GM23338 (cell line): ENCODE results near the gene PGF. TPM values are rescaled to one million over a fixed set of nuclear protein-coding genes. Genes with fewer than 3 reads are reported as not detected.

Source experiments
- ATAC-seq: fragments of 200-7000 bp; cut with Tn5 transposase; 3 replicates; pipeline ENCODE4 v1.9.1; 2020
- DNase-seq: peaks from one replicate; pipeline ENCODE4 v3.0.0-alpha.2; 2015; ENCODE audit warnings: low spot score
- H2AFZ ChIP-seq: fragments of 200-600 bp; sonication (generic); 2 replicates; pipeline ENCODE4 v1.8.0; 2016; ENCODE audit warnings: antibody characterized with exemption, mild to moderate bottlenecking, moderate library complexity
- H3F3A ChIP-seq: fragments of 200-600 bp; sonication (generic); replicated peaks from 2 replicates; pipeline ENCODE4 v1.8.0; 2017; ENCODE audit warnings: antibody characterized with exemption, mixed run types, low read depth
- H3K27ac ChIP-seq: fragments of 200-600 bp; sonication (generic); 2 replicates; pipeline ENCODE4 v1.6.1; 2016; ENCODE audit warnings: low read depth
- H3K27me3 ChIP-seq: fragments of 200-600 bp; sonication (generic); 2 replicates; pipeline ENCODE4 v1.8.0; 2016; ENCODE audit warnings: mild to moderate bottlenecking, mixed run types, moderate library complexity; ENCODE audit not compliant: insufficient read depth
- H3K36me3 ChIP-seq: fragments of 200-600 bp; sonication (generic); 2 replicates; pipeline ENCODE4 v1.8.0; 2016; ENCODE audit warnings: mild to moderate bottlenecking; ENCODE audit not compliant: insufficient read depth
- H3K4me1 ChIP-seq: fragments of 200-600 bp; sonication (generic); 2 replicates; pipeline ENCODE4 v1.8.0; 2016; ENCODE audit warnings: mild to moderate bottlenecking, moderate library complexity; ENCODE audit not compliant: insufficient read depth
- H3K4me2 ChIP-seq: fragments of 200-600 bp; sonication (generic); 2 replicates; pipeline ENCODE4 v1.7.1; 2017; ENCODE audit warnings: mixed run types
- H3K4me3 ChIP-seq: fragments of 200-600 bp; sonication (generic); 2 replicates; pipeline ENCODE4 v1.6.1; 2016; ENCODE audit warnings: mixed run types
- H3K79me2 ChIP-seq: fragments of 200-600 bp; sonication (generic); replicated peaks from 2 replicates; pipeline ENCODE4 v1.8.0; 2017; ENCODE audit warnings: mild to moderate bottlenecking; ENCODE audit not compliant: insufficient read depth
- H3K9me2 ChIP-seq: fragments of 200-600 bp; sonication (generic); 2 replicates; pipeline ENCODE4 v1.8.0; 2017; ENCODE audit not compliant: insufficient read depth
- H4K20me1 ChIP-seq: fragments of 200-600 bp; sonication (generic); replicated peaks from 2 replicates; pipeline ENCODE4 v1.8.0; 2017; ENCODE audit warnings: mild to moderate bottlenecking; ENCODE audit not compliant: insufficient read depth
- H3K27ac Mint-ChIP-seq: 2 replicates; pipeline ENCODE4 v1.8.0; 2020; ENCODE audit warnings: inconsistent platforms, mild to moderate bottlenecking, moderate library complexity, mixed read lengths
- H3K27me3 Mint-ChIP-seq: 3 replicates; pipeline ENCODE4 v1.8.0; 2022; ENCODE audit warnings: low read depth, mild to moderate bottlenecking, moderate library complexity, mixed read lengths, inconsistent platforms; ENCODE audit not compliant: insufficient read depth, poor library complexity
- H3K36me3 Mint-ChIP-seq: 3 replicates; pipeline ENCODE4 v1.8.0; 2021; ENCODE audit warnings: low read depth, mild to moderate bottlenecking, inconsistent platforms, moderate library complexity, mixed read lengths
- H3K4me1 Mint-ChIP-seq: 3 replicates; pipeline ENCODE4 v1.8.0; 2020; ENCODE audit warnings: mild to moderate bottlenecking, inconsistent platforms, mixed read lengths
- H3K4me3 Mint-ChIP-seq: 3 replicates; pipeline ENCODE4 v1.8.0; 2021; ENCODE audit warnings: moderate library complexity, mild to moderate bottlenecking, inconsistent platforms, mixed read lengths
- H3K9me3 Mint-ChIP-seq: 3 replicates; pipeline ENCODE4 v1.8.0; 2020; ENCODE audit warnings: moderate library complexity, mild to moderate bottlenecking, inconsistent platforms, mixed read lengths
- CREB1 ChIP-seq: fragments of 250-450 bp; sonication (Bioruptor Pico); IDR thresholded peaks from 2 replicates; pipeline ENCODE4 v1.5.0; 2020; ENCODE audit warnings: low read depth, mild to moderate bottlenecking, moderate library complexity
- EZH2phosphoT487 ChIP-seq: fragments of 200-600 bp; sonication (generic); IDR thresholded peaks from one replicate; pipeline ENCODE4 v1.8.1; 2018; ENCODE audit warnings: antibody characterized with exemption; ENCODE audit not compliant: unreplicated experiment
- ZNF331 ChIP-seq: fragments of 250-450 bp; sonication (Bioruptor Pico); IDR thresholded peaks from 2 replicates; pipeline ENCODE4 v1.5.0; 2020; ENCODE audit warnings: low read depth, mild to moderate bottlenecking, moderate library complexity
- polyA plus RNA-seq: library from polyadenylated mRNA; unstranded; fragments of >200 nt; fragmentation: Nextera tagmentation; extraction: Ambion mirVana; gene quantifications from 2 replicates; pipeline ENCODE4 v1.2.1, GENCODE V29; 2016
- total RNA-seq: library from RNA; depleted of rRNA; stranded (reverse); fragments of >200 nt; shearing (Covaris generic); gene quantifications from 2 replicates; pipeline ENCODE4 v1.2.3, GENCODE V29; 2014
- TF ChIP-seq, protein P1 (sequence below), 2 experiments: fragments of 200-600 bp in 1 of 2; sonication (generic) in 1 of 2; conservative IDR thresholded peaks; 2 replicates each; pipeline versions ENCODE4 v1.5.1 to v1.6.1; 2016 to 2017; ENCODE audit warnings: antibody characterized with exemption in 2 of 2, low read depth in 2 of 2, mild to moderate bottlenecking in 2 of 2, moderate library complexity in 1 of 2
- TF ChIP-seq, protein P2 (sequence below): IDR thresholded peaks from one replicate; pipeline ENCODE4 v1.6.1; 2018; ENCODE audit warnings: antibody characterized with exemption; ENCODE audit not compliant: unreplicated experiment

PGF gene
- total and polyA plus RNA-seq, 2 experiments from 2014 or later, result 2.9 to 6.3 TPM

DNA sequence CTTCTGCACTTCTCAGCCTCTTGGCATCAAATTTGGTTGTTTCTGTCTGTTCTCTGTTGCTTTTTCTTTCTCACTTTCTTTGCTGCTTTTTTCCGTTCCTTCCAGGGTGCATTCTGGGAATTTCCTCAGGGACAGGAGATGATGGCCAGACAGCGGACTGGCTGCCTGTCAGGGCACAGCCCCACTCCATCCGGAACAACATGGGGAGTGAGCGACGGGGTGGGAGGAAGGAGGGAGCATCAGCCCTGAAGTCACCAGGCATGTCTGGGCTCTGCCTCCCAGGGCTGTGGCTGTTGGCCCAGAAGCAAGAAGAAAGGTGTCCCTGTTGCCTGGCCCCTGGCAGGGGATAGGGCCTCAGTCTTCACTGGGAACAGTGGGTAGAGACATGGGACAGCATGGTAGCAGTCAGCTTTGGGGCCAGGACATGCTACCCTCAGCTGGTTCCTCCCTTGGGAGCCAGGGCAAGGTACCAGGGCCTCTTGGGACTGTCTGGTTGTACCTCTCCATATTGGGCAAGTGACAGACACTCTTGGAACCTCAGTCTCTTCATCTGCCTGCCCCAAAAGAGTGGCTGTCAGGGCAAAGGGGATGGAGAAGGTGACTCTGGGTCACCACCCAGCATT is 8.6 kb downstream of the PGF start:
- Mint-ChIP-seq H3K4me3 (no peak overlapping the region; the same call in 2 of the 3 replicates), H3K36me3 (no peaks in the 10 kb centered on the region; the same call in 2 of the 3 replicates), H3K27me3 (peaks cover 14% of the 10 kb centered on the region), H3K27ac (no peak overlapping the region), H3K4me1 (peaks cover 10% of the 10 kb centered on the region; the same call in 2 of the 3 replicates), H3K9me3 (no peaks in the 10 kb centered on the region; the same call in 2 of the 3 replicates)
- H3K27ac ChIP-seq, result no peak overlapping the region
- ATAC-seq (no peak), DNase-seq (no peak)
- no peaks in the 10 kb centered on the region for H3K27me3 ChIP-seq
- peaks cover 4% of the 10 kb centered on the region; the same call in 1 of the 2 replicates for H3K4me1 ChIP-seq
- no peaks in the 10 kb centered on the region for H3K36me3 ChIP-seq
- TF ChIP-seq ZNF331 (no peak), EZH2phosphoT487 (no peak), CREB1 (CRISPR knock-in tag) (no peak)
- TF ChIP-seq, protein P1, sequence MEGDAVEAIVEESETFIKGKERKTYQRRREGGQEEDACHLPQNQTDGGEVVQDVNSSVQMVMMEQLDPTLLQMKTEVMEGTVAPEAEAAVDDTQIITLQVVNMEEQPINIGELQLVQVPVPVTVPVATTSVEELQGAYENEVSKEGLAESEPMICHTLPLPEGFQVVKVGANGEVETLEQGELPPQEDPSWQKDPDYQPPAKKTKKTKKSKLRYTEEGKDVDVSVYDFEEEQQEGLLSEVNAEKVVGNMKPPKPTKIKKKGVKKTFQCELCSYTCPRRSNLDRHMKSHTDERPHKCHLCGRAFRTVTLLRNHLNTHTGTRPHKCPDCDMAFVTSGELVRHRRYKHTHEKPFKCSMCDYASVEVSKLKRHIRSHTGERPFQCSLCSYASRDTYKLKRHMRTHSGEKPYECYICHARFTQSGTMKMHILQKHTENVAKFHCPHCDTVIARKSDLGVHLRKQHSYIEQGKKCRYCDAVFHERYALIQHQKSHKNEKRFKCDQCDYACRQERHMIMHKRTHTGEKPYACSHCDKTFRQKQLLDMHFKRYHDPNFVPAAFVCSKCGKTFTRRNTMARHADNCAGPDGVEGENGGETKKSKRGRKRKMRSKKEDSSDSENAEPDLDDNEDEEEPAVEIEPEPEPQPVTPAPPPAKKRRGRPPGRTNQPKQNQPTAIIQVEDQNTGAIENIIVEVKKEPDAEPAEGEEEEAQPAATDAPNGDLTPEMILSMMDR (conservative IDR thresholded peaks at IDR 0.05; ENCODE audit: low read depth in 2 of 2), result peak in 1 of 2 experiments; percentile 9; a peak in 1 of 4 replicates
- TF ChIP-seq, protein P2, sequence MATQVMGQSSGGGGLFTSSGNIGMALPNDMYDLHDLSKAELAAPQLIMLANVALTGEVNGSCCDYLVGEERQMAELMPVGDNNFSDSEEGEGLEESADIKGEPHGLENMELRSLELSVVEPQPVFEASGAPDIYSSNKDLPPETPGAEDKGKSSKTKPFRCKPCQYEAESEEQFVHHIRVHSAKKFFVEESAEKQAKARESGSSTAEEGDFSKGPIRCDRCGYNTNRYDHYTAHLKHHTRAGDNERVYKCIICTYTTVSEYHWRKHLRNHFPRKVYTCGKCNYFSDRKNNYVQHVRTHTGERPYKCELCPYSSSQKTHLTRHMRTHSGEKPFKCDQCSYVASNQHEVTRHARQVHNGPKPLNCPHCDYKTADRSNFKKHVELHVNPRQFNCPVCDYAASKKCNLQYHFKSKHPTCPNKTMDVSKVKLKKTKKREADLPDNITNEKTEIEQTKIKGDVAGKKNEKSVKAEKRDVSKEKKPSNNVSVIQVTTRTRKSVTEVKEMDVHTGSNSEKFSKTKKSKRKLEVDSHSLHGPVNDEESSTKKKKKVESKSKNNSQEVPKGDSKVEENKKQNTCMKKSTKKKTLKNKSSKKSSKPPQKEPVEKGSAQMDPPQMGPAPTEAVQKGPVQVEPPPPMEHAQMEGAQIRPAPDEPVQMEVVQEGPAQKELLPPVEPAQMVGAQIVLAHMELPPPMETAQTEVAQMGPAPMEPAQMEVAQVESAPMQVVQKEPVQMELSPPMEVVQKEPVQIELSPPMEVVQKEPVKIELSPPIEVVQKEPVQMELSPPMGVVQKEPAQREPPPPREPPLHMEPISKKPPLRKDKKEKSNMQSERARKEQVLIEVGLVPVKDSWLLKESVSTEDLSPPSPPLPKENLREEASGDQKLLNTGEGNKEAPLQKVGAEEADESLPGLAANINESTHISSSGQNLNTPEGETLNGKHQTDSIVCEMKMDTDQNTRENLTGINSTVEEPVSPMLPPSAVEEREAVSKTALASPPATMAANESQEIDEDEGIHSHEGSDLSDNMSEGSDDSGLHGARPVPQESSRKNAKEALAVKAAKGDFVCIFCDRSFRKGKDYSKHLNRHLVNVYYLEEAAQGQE, result no peak
- H3F3A ChIP-seq, result 0 out of 2 replicates have a peak, but pooled peaks cover 5% of the 10 kb centered on the region
- no peak overlapping the region for H3K4me2 ChIP-seq
- no peak overlapping the region for H3K4me3 ChIP-seq
- peak overlapping the region; percentile 18; the same call in 1 of the 2 replicates for H2AFZ ChIP-seq
- H3K79me2 ChIP-seq, result no peaks in the 10 kb centered on the region
- H3K9me2 ChIP-seq, result no peaks in the 10 kb centered on the region
- H4K20me1 ChIP-seq, result no peaks in the 10 kb centered on the region

DNA sequence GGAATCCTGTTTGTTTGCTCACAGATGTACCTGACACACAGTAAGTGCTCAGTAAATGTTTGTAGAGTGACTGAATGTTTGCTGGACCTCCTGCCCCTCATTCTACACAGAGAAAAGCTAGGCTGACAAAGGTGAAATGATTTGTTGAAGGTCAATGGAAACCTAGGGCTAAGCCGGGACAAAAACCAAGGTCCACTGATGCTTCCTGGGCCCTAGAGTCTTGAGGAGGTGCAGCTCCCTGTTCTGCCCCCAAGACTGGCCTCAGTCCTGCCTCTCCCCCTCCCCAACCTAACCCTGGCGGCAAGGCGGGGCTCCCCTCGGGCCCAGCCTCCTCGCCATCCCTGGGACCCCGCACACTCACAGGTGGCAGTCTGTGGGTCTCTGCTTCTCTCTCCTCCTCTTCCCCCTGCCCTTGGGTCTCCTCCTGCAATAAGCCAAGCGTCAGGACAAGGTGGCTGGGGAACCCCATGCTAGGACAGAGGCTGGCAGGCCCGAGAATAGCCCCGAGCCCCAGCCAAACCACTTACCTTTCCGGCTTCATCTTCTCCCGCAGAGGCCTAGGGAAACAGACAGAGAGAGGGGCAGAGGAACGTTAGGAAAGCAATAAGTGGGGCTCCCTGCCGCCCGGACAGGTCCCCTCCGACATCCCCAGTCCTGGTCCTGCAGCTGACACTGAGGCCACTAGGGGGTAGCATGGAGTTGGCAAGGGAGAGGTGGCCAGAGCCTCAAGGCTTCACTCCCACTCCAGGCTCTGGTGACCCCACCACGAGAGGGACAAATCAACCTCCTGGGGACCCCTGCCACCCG is 9.3 kb downstream of the PGF start:
- Histone ChIP-seq H3K9me2 (no peaks in the 10 kb centered on the region), H3K27ac (0 out of 2 replicates have a peak overlapping the region, but pooled peaks have one; percentile 32), H3K4me2 (peak overlapping the region; percentile 10; the same call in 1 of the 2 replicates), H2AFZ (peak overlapping the region; percentile 85; the same call in 1 of the 2 replicates), H3K79me2 (no peaks in the 10 kb centered on the region), H3K4me1 (peaks cover 4% of the 10 kb centered on the region; the same call in 1 of the 2 replicates), H3K36me3 (no peaks in the 10 kb centered on the region), H3K4me3 (peak overlapping the region; percentile 16; the same call in 1 of the 2 replicates), H3F3A (0 out of 2 replicates have a peak, but pooled peaks cover 5% of the 10 kb centered on the region), H3K27me3 (no peaks in the 10 kb centered on the region), H4K20me1 (no peaks in the 10 kb centered on the region)
- DNase-seq, result peak; percentile 90
- H3K4me1 Mint-ChIP-seq, result peaks cover 7% of the 10 kb centered on the region; the same call in 2 of the 3 replicates
- no peak overlapping the region; the same call in 2 of the 3 replicates for H3K4me3 Mint-ChIP-seq
- TF ChIP-seq, protein P1 (conservative IDR thresholded peaks at IDR 0.05; ENCODE audit: low read depth in 2 of 2), result peak; percentile 87 to 96
- TF ChIP-seq ZNF331, result no peak
- H3K9me3 Mint-ChIP-seq, result no peaks in the 10 kb centered on the region; the same call in 2 of the 3 replicates
- H3K36me3 Mint-ChIP-seq, result no peaks in the 10 kb centered on the region; the same call in 2 of the 3 replicates
- H3K27me3 Mint-ChIP-seq, result peaks cover 18% of the 10 kb centered on the region
- ATAC-seq, result peak; percentile 86
- H3K27ac Mint-ChIP-seq, result peak overlapping the region; percentile 66; the same call in 1 of the 2 replicates
